Activated CD8-positive, alpha-beta memory T cell treated with anti-CD3 and anti-CD28 coated beads for 48 hours (primary cell): Measurements from ENCODE around the gene PLIN5.
"Not testable (repeated sequence)": the region's sequence is repeated elsewhere in the genome, so short reads cannot be mapped to it uniquely, and the experiment has no call there.

ENCODE experiments used
- DNase-seq, 3 experiments: peaks; one replicate each; pipeline ENCODE4 v3.0.0-alpha.2; 2020; ENCODE audit warnings: low read depth in 2 of 3, low spot score in 2 of 3

Gene PLIN5

DNA sequence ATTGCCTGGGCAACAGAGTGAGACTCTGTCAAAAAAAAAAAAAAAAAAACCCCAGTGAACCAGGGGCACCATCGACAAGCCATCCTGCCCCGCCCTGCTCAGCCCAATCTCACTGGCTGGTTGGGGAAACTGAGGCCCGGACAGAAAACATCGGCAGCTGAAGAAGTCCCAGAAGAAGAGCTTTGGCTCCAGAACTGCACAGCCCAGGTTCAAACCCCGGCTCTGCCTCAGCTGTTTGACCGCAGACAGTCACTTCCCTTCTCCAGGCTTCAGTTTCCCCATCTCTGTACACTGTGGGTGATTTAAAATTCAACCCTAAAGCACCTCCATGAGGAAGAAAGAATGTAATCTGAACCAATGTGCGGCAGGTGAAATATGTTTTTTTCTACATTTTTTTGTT lies 33.9 kb upstream of the PLIN5 start:
- DNase-seq = no peak

DNA sequence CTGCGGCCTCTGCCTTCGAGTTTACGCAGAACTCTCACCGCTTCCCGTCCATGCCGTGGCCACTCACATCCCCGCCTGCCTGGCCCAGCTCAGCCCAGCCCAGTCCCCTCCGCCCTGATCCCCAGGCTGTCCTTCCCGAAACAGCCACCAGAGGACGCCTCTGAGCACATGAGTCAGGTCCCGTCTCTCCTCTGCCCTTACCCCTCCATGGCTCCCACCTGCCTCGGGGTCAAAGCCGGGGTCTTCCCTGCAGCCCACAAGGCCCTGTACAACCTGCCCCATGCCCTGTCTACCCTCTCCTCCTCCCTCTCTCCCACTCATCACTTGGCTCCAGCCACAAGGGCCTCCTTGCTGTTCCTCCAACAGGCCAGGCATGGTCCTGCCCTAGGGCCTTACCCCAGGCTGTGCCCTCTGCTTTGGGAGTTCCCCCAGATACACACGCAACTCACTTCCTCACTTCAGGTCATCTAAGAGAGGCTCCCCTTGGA lies 32.6 kb upstream of the PLIN5 start:
- DNase-seq = peak in 2 of 3 experiments; percentile 54 to 63

DNA sequence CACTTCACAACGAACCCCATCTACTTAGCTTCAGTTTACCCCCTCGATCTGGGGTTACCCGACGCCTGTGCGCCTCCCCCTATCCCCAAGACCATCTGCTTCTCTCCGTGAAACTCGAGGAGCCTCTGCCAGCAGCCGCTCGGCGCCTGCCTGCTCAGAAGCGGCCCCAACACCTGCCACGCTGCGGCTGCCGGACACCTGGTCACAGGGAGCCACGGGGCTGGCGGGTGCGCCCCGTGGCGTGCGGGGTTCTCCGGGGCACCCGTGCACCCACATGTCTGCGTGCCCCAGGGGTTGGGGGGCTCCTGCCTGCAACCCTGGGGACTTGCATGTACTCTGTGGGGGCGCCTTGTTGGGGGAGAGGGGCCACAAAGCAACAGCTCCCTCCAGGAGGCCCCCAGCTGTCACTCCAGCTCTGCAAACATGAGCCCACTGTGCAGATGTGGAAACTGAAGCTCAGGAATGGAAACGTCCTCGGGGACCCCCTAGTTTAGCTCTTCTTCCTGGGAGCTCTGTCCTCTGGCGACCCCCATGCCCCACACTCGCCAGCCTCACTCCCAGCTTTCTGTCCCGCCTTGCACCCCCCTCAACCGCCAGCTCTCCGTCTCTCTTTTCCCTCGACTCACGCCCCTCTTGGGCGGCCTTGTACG lies 31.5 kb upstream of the PLIN5 start:
- DNase-seq = no peak

DNA sequence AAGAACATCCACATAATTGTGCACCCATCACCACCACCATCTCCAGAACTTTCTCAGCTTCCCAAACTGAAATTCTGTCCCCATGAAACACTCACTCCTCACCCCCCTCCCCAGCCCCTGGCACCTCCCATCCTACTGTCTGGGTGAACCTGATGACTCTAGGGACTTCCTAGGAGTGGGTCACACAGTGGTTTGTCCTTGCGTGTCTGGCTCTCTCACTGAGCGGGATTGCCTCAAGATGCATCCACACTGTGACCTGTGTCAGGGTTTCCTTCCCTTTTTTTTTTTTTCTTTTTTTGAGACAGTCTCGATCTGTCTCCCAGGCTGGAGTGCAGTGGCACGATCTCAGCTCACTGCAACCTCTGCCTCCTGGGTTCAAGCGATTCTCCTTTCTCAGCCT lies 28.5 kb upstream of the PLIN5 start:
- not testable (repeated sequence) for DNase-seq

DNA sequence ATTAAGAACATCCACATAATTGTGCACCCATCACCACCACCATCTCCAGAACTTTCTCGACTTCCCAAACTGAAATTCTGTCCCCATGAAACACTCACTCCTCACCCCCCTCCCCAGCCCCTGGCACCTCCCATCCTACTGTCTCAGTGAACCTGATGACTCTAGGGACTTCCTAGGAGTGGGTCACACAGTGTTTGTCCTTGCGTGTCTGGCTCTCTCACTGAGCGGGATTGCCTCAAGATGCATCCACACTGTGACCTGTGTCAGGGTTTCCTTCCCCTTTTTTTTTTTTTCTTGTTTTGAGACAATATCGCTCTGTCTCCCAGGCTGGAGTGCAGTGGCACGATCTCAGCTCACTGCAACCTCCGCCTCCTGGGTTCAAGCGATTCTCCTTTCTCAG lies 27.1 kb upstream of the PLIN5 start:
- not testable (repeated sequence) for DNase-seq

DNA sequence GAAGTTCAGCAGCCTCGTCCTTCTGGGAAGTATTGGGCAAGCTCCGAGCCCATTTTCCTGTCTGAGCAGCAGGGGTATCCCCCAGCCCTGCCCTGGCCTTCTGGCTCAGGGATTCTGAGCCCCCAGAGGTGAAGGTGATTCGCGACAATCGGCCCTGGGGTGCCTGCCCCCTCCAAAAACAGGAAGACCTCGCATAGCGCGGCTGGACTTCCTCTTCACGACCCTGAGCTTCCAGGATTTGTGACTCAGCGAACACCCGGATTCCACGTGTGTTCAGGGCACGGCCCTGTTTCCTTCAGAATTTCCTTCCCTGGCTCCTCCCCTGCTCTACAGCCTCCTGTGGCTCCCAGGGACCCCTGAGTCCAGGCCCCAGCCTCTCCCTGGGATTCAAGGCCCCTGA lies 24.5 kb upstream of the PLIN5 start, which contains the start of gene SEMA6B:
TSS of gene SEMA6B (minus strand) at position 116 of the 400 bp plus-strand sequence. CDS start 1,227 bp downstream, outside the sequence.
- DNase-seq = no peak

DNA sequence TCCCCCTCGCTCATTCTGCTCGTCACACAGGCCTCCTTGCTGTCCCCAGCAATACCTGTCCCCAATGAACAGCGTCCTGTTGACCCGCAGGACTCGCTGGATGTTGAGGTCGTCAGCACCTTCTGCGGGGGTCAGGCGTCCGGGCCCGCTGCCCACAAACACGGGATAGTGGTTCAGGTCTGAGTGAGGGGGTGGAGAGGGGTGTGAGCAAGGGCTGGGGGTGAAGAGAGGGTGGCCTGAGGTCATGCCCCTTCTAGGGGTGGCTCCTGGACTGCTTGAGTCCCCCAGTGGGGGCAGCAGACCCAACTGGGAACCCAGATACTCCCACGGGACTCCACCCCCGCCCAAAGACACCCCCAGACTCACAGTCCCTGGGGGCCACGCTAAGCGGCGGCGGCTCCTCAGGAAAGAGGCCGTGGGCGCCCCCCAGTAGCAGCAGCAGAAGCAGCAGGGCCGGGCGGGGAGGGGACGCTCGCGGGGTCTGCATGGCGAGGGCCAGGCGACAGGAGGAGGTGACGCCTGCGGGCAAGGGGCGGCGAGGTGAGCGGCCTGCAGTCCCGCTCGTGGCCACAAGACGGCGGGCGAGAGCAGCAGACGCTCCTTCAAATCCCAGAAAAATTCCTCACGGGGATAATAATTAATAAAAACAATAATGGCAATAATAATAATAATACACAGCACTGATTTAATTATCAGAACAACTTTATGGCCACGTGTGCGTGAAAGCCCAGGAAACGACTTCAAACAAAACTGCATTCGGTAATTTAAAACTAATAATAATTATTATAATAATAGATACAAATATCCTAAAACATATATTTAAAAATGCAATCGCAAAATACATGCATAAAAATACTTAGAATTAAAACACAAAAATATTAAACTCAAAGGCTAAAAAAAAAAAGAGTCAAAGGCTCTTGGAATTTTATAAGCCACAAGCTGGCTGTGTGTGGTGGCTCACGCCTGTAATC lies 23.2 kb upstream of the PLIN5 start:
- DNase-seq = peak in 1 of 3 experiments; percentile 31

DNA sequence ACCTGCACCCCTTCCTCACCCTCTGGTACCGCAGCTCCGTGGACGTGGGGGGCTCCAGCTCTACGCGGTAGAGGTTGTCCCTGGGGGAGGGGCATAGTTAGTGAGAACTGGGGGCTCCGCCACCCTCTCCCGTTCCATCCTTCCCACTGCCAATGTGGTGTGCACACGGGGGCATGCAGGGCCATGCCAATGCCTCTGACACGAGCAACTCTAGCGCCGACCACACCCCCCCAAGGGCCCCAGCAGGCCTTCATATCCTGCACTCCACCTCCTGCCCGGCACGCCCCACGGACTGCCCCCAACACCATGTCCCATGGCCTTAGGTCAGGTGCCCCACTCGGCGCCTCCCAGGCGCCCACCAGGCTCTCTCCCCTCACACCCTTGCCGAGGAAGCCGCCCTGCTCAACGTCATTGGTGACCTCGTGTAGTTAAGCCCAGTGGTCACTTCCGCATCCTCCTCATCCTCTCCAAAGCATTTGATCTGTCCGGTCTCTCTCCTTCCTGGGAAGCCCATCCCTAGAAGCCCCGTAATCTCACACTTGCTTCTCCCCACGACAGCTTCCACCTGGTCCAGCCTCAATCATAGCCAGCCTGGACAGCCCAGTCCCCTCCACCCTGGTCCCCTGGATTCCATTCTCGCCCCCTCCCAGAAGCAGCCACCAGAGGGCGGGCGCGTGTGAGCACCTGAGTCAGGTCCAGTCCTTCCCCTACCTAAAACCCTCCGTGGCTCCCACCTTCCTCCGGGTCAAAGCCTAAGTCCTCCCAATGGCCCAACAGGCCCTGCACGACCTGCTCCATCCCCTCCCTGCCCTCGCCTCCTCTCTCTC lies 22.3 kb upstream of the PLIN5 start:
- no peak for DNase-seq

DNA sequence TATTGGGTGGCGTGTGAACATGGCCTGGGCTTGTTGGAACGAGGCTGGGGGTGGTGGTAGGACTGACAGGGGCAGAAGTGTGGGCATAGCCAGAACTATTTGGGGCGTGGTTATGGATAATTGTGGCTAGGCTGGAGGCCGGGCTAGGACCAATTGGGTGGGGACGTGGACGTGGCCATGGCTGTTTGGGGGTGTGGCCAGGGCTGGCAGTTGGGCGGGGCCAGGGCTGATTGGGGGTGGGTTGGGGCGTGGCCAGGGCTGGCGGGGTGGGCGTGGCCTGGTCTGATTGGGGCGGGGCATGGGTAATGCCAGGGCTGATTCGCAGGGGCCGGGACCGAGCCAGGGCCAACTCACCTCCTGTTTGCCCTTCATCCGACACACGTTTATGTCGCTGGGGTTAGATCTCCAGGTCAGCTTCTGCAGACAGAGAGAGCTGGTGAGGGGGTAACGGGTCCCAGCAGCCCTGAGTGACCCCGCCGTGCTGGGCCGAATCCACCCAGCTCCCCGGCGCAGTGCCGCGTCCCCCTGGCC lies 21.6 kb upstream of the PLIN5 start:
- DNase-seq = no peak

DNA sequence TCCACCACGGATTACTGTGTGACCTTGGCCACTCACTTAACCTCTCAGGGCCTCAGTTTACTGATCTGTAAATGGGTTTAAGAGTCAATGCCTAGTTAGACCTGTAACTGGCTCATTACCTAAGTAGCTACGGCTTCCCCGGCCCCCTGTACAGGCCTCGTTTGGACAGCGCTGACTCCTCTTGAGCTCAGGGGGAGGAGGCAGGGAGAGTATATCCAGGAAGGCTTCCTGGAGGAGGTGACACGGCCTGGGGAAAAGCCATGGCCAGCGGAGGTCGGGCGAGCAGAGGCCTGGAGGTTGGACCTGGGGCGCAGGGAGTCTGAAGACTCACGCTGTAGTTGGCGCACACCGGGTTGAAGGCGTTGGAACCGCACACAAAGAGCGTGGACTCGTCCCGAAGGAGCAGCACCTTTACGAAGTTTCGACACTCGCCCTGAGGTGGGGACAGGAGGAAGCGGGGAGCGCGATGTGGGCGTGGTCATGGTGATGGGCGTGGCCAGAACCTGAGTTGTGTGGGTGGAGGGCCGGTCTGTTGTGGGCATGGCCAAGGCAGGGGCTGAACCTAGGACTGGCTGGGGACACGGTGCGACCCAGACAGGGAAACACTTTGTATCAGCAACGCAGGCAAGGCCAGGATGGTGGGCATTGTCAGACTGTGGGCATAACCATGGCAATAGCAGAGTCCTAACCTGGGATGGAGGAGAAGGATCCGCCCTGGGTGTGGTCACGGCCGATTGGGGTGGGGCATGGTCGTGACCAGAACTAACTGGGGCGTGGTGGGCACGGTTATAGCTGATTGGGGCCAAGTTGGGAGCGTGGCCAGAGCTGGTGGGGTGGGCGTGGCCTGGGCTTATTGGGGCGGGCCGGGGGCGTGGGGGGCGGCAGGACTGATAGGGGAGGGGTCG lies 20.9 kb upstream of the PLIN5 start:
- DNase-seq = no peak

DNA sequence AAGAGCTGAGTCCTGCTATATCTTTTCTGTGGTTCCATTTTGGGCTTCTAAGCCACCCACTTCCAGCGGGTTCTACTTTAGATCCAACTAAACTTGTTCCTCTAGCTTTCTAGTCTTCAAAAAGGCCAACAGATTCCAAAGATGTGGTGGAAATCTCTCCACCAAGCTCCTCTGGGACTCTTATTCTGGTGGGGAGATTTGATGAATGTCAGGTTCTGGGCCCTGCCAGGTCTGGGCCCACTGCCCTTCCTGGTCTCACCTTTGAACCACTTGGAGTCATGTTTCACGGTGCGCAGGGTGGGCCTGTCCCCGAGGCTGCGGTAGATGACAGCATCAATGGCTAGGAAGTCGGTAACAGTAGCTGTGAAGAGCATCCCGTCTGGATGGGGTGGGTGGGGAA lies 19.7 kb upstream of the PLIN5 start:
- no peak for DNase-seq

DNA sequence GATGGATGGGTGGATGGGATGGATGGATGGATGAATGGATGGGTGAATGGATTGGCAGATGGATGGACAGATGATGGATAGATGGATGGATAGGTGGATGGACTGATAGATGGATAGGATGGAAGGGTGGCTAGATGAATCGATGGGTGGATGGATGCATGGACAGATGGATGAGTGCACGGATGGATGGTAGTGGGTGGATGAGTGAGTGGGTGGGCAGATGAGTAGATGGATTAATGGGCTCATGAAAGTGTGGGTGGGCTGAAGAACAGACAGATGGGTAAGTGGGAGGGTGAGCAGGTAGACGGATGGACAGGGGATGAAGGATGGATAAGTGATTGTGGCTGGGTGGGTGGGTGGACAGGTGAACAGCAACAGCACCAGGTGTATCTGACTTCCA lies 18.8 kb upstream of the PLIN5 start:
- no peak for DNase-seq

DNA sequence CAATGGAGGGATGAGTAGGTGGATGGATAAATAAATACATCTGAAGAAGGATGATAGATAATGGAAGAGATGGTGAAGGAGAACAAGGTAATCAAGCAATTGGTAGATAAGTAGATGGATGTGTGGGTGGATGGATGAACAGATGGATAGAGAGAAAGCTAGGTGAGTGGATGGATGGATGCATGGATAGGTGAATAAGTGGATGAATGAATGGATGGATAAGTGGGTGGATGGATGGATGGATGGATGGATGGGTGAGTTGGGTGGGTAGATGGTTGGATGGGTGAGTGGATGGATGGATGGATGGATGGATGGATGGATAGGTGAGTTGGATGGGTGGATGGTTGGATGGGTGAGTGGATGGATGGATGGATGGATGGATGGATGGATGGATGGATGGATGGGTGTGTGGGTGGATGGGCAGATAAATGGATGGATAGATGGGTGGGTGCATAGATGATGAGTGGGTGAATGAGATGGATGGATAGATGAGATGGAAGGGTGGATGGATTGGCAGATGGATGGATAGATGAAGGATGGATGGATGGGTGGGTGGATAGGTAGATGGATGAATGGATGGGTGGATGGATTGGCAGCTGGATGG lies 18.2 kb upstream of the PLIN5 start:
- DNase-seq = no peak

DNA sequence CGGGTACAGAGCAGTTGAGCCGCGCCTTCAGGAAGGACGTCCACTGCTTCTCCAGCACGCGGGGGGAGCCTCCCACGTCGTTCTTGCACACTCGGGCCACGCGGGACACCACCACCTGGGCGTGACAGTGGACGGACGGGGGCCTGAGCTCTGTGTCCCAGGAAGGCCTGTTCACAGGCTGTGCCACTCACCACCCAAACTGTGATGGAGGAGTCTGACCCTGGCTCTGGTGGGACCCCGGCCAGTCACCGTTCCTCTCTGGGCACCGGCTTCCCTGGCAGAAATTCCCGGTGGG lies 17.4 kb upstream of the PLIN5 start:
- no peak for DNase-seq

DNA sequence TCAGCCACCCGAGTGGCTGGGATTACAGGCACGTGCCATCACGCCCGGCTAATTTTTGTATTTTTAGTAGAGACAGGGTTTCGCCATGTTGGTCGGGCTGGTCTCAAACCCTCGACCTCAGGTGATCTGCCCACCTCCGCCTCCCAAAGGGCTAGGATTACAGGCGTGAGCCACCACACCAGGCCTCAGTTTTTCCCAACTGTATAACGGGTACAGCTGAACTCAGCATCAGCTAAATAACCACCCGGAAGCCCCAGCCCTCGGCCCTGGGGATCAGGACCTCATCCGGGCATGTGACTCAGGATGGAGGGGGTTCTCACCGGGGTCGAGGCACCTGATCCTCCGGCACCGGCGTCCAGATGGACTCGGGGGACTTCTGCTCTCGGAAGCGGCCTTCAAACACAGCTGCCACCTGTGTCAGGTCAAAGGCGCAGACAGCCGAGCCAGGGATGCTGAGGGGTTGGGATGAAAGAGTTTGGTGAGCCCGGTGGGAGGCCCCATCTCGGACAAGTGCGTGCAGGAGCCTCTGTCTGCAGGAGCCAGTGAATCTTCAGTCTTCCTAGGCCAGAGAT lies 15.5 kb upstream of the PLIN5 start:
- DNase-seq = no peak

DNA sequence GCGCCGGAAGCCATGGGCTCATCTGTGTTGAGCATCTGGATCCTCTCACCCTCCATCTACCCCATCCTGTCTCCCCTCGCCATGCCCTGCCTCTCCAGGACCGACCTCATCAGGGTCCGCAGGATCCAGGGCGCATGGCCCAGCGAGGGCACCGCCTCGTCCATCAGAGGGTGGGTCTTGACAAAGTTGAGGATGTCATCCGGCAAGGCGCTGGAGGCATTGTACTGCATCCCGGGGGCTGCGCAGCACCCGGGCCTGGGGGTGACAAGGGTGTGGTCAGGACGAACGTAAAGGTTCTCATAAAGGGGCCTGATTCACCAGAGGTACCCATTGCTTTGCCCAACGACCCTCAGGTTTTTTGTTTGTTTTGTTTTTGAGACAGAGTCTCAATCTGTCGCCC lies 15.0 kb upstream of the PLIN5 start:
- no peak for DNase-seq

DNA sequence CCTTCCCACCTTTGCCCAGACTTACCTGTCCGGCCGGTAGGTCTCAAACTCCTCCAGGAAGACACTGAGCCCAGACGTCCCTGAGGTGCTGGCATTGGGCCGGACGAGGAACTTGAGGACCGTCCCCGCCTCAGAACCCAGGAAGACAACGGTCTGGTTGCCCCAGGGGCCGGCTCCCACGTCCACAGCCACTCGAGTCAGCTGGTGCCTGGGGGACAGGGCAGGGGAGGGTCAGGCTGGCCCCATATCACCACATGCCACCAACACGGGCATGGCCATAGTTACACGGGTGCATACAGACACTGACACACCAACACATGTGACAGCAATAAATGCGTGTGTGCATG lies 13.2 kb upstream of the PLIN5 start:
- no peak for DNase-seq

DNA sequence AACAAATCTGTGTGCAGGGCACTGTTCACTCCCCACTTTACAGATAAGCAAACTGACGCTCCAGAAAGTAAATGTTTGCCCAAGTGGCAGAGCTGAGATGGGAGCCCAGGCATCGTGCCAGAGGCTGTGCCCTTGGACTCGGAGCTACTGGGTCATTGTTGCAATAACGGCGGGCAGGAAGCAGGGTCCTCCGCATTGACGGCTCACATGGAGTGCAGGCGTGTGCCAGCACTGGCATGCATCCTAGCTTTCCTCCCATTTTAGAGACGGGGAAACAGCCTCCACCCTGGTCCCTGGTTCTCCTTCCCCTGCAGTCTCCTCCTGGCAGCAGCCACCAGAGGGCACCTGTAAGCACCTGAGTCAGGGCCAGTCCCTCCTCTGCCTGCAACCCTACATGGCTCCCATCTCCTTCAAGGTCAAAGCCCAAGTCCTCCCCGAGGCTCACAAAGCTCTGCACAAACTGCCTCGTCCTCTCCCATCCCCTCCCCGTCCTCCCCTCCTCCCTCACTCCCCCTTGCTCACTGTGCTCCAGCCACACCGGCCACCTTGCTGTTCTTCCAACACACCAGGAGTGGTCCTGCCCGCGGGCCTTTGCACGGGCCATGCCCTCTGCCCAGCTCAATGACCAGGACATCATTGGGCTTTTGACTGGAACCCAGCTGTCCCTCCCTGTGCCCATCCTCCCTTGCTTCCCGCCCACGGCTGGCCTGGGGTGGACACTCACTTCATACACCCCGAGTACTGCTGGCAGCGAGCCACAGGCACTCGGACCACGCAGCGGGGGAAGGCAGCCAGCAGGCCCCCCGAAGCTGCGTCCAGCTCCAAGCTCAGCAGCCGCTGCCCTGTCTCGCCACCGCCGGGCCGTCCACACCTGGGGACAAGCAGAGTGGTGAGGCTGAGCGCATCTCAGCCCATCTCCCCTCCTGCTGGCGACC lies 12.5 kb upstream of the PLIN5 start:
- no peak for DNase-seq
